Thoracic aorta (tissue), 2 donors: ENCODE results near the gene IL25. TPM values are rescaled to one million over a fixed set of nuclear protein-coding genes. Genes with fewer than 3 reads are reported as not detected.
"Not testable (repeated sequence)": the region's sequence is repeated elsewhere in the genome, so short reads cannot be mapped to it uniquely, and the experiment has no call there.

Experiments
- ATAC-seq: fragments of 150-250 bp; one replicate; pipeline ENCODE4 v1.8.0; 2017; ENCODE audit warnings: low read depth; ENCODE audit not compliant: insufficient number of reproducible peaks, low FRiP score
- DNase-seq: peaks from one replicate; pipeline ENCODE4 v3.0.0-alpha.2; 2020; ENCODE audit warnings: low spot score
- H3K27ac ChIP-seq, 2 donors: fragments of 200-600 bp; sonication (generic); 1 replicate in 1 of 2; 2 replicates in 1 of 2; pipeline ENCODE4 v1.5.1; 2016; ENCODE audit warnings: mild to moderate bottlenecking in 2 of 2, moderate library complexity in 2 of 2
- H3K27me3 ChIP-seq: fragments of 200-600 bp; sonication (generic); replicated peaks from 2 replicates; pipeline ENCODE4 v1.6.0; 2016; ENCODE audit warnings: mild to moderate bottlenecking; ENCODE audit not compliant: insufficient read depth
- H3K36me3 ChIP-seq: fragments of 200-600 bp; sonication (generic); one replicate; pipeline ENCODE4 v1.5.1; 2016
- H3K4me1 ChIP-seq, 2 donors: fragments of 200-600 bp; sonication (generic); 1 replicate in 1 of 2; 2 replicates in 1 of 2; pipeline versions ENCODE4 v1.5.1 to v1.6.0; 2016; ENCODE audit warnings: low read depth in 2 of 2, mild to moderate bottlenecking in 1 of 2; ENCODE audit not compliant: control insufficient read depth in 1 of 2
- H3K4me3 ChIP-seq: fragments of 200-600 bp; sonication (generic); 2 replicates; pipeline ENCODE4 v1.5.1; 2016; ENCODE audit warnings: mild to moderate bottlenecking
- H3K9me3 ChIP-seq: fragments of 200-600 bp; sonication (generic); 2 replicates; pipeline ENCODE4 v1.5.1; 2016
- CTCF ChIP-seq: fragments of 200-600 bp; sonication (generic); IDR thresholded peaks from one replicate; pipeline ENCODE4 v1.5.1; 2019; ENCODE audit warnings: antibody characterized with exemption
- total RNA-seq, 2 donors: library from RNA; depleted of rRNA; stranded (reverse); fragments of >200 nt; gene quantifications; one replicate each; pipeline versions ENCODE4 v1.1.0 to v1.2.3, GENCODE V29; 2016

IL25 gene
- total RNA-seq, 2 donors from 2014 or later: not detected

DNA sequence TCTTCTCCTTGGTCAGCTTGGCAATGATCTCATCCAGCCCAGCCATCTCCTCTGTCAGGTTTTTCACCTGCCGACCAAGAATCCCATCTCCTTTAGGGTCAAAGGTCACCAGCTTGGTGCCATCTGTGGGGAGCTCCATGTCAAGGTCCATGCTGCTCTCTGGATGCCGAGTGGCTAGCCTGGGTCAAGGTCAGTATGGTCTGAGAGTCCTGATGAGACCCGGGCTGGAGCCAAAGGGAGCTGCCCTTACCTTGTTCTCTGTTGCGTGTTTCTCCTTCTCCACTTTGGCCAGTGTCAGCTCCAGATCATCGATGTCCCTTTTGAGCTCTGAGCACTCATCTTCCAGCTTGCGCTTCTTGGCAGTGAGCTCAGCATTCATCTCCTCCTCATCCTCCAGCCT, 51.0 kb downstream of the IL25 start:
- DNase-seq: no peak
- no peaks in the 10 kb centered on the region for H3K27me3 ChIP-seq
- H3K36me3 ChIP-seq: no peaks in the 10 kb centered on the region
- no peak for TF ChIP-seq CTCF
- no peaks in the 10 kb centered on the region for H3K4me1 ChIP-seq
- no peak for ATAC-seq
- H3K27ac ChIP-seq: no peak overlapping the region
- H3K4me3 ChIP-seq: no peak overlapping the region
- no peaks in the 10 kb centered on the region for H3K9me3 ChIP-seq

DNA sequence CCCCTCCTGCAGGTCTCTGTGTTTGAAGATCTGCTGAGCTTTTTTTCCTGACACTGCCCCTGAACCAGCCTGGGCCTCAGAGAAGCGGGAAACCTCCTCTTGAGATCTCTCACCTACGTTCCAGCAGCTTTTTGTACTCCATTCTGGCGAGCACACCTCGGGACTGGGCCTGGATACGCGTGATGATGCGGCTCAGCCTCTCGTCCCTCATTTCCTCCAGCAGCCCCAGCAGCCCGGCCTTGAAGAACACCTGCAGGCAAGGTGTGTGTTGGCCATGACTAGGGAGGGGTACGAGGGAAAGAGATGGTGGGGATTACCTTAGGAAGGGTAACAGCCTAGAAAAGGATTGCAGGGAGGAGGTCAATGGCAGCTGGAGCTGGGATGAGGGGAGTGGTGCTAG, 52.6 kb downstream of the IL25 start:
- no peaks in the 10 kb centered on the region for H3K36me3 ChIP-seq
- DNase-seq (no peak), ATAC-seq (no peak)
- no peak for TF ChIP-seq CTCF
- H3K27ac ChIP-seq: no peak overlapping the region
- no peaks in the 10 kb centered on the region for H3K9me3 ChIP-seq
- H3K4me3 ChIP-seq: no peak overlapping the region
- H3K4me1 ChIP-seq: no peaks in the 10 kb centered on the region
- H3K27me3 ChIP-seq: no peaks in the 10 kb centered on the region

DNA sequence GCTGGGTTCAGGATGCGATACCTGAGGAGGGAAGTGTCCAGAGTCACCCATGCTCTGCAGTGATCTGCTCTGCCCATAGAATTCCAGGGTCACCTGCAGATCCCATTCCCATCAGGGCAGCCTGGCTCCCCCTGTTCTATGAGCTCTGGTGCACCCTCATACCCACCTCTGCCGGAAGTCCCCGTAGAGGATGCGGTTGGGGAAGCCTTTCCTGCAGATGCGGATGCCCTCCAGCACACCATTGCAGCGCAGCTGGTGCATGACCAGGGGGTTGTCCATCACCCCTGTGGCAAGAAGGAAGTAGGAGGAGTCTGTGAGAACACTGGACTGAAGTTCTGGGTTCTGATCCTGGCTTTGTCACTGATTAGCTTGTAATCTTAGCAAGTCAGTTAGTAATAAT, 53.2 kb downstream of the IL25 start:
- not testable (repeated sequence) for H3K36me3 ChIP-seq, H3K4me1 ChIP-seq, H3K27me3 ChIP-seq, H3K27ac ChIP-seq, ATAC-seq, H3K9me3 ChIP-seq, DNase-seq, H3K4me3 ChIP-seq

Other genes starting within 250 kb of the IL25 start
- gene SLC7A8, start 189.1 kb upstream of the IL25 start, total RNA-seq: 10 to 100 TPM; 18.4 to 28.0 TPM
- gene RNF212B, start 134.9 kb upstream of the IL25 start, total RNA-seq: not detected
- gene HOMEZ, start 86.7 kb upstream of the IL25 start, total RNA-seq: 1 to 10 TPM; 4.6 to 6.2 TPM
- gene PPP1R3E, start 70.0 kb upstream of the IL25 start, total RNA-seq: 1 to 10 TPM; 8.7 TPM
- 10 to 100 TPM; 50.6 to 74.4 TPM for gene BCL2L2, start 66.0 kb upstream of the IL25 start, total RNA-seq
- gene PABPN1, start 51.4 kb upstream of the IL25 start, total RNA-seq: 10 to 100 TPM; 44.8 to 54.9 TPM
- gene SLC22A17, start 19.9 kb upstream of the IL25 start, total RNA-seq: 10 to 100 TPM; 55.1 to 72.3 TPM
- gene EFS, start 7.6 kb upstream of the IL25 start, total RNA-seq: 10 to 100 TPM; 23.3 to 38.2 TPM
- 1 to 10 TPM in 1 of 2 donors, not detected in 1; 2.6 TPM for gene CMTM5, start 4.2 kb downstream of the IL25 start, total RNA-seq
- gene MYH6, start 35.5 kb downstream of the IL25 start, total RNA-seq: not detected
- under 1 TPM in 1 of 2 donors, not detected in 1; 0.81 TPM for gene MYH7, start 62.9 kb downstream of the IL25 start, total RNA-seq
- 10 to 100 TPM; 29.1 to 46.3 TPM for gene NGDN, start 96.9 kb downstream of the IL25 start, total RNA-seq
- 1 to 10 TPM in 1 of 2 donors, under 1 TPM in 1; 0.49 to 1.5 TPM for gene ZFHX2, start 179.0 kb downstream of the IL25 start, total RNA-seq
- 10 to 100 TPM; 17.8 to 30.9 TPM for gene THTPA, start 183.5 kb downstream of the IL25 start, total RNA-seq
- 10 to 100 TPM; 36.4 to 61.7 TPM for gene AP1G2, start 195.0 kb downstream of the IL25 start, total RNA-seq
- 1 to 10 TPM in 1 of 2 donors, not detected in 1; 1.3 TPM for gene JPH4, start 206.0 kb downstream of the IL25 start, total RNA-seq